MCF 10A (cell line): Measurements from ENCODE around the gene RPUSD2. TPM values are rescaled to one million over a fixed set of nuclear protein-coding genes. Genes with fewer than 3 reads are reported as not detected.

ENCODE experiments used
- BruUV-seq: library from RNA; stranded (reverse); fragments of 400-500 nt; replicated peaks from 2 replicates; lab custom pipeline; 2021; lab: Mats Ljungman, UMichigan
- CTCF ChIA-PET: fragments of 300-600 bp; sonication (Branson Sonifier 250); formaldehyde crosslinking; extraction: SDS; loops from one replicate; lab custom pipeline; 2021; ENCODE audit warnings: antibody characterized with exemption, inconsistent platforms; lab: Yijun Ruan, JAX
- POLR2A ChIA-PET: fragments of 300-600, 350-650 bp; sonication (Branson Sonifier 250); formaldehyde crosslinking; extraction: SDS; loops from one replicate; lab custom pipeline; 2020; ENCODE audit warnings: antibody characterized with exemption, inconsistent platforms; lab: Yijun Ruan, JAX
- DNase-seq: peaks from one replicate; pipeline ENCODE4 v3.0.0-alpha.2; 2018; ENCODE audit not compliant: unreplicated experiment
- H3K27ac Mint-ChIP-seq: one replicate; pipeline ENCODE4 v1.8.0; 2022; ENCODE audit warnings: mild to moderate bottlenecking, low read depth, mixed read lengths; ENCODE audit not compliant: unreplicated experiment
- H3K27me3 Mint-ChIP-seq: one replicate; pipeline ENCODE4 v1.8.0; 2022; ENCODE audit warnings: mixed read lengths; ENCODE audit not compliant: insufficient read depth, unreplicated experiment
- H3K36me3 Mint-ChIP-seq: one replicate; pipeline ENCODE4 v1.8.0; 2022; ENCODE audit warnings: mild to moderate bottlenecking, moderate library complexity, mixed read lengths; ENCODE audit not compliant: insufficient read depth, unreplicated experiment
- H3K4me1 Mint-ChIP-seq: one replicate; pipeline ENCODE4 v1.8.0; 2022; ENCODE audit warnings: mixed read lengths; ENCODE audit not compliant: insufficient read depth, unreplicated experiment
- H3K4me3 Mint-ChIP-seq: one replicate; pipeline ENCODE4 v1.8.0; 2022; ENCODE audit warnings: mild to moderate bottlenecking, moderate library complexity, mixed read lengths; ENCODE audit not compliant: unreplicated experiment
- H3K9me3 Mint-ChIP-seq: one replicate; pipeline ENCODE4 v1.8.0; 2022; ENCODE audit warnings: mixed read lengths; ENCODE audit not compliant: unreplicated experiment
- CTCF ChIP-seq: fragments of 200-600 bp; IDR thresholded peaks from one replicate; pipeline ENCODE4 v1.8.0; 2022; ENCODE audit warnings: antibody characterized with exemption, mild to moderate bottlenecking; ENCODE audit not compliant: unreplicated experiment
- intact Hi-C: fragments of 100-400 bp; cut with micrococcal nuclease; formaldehyde crosslinking; loops from 2 replicates; pipeline ENCODE4 v1.14.1; 2022
- total RNA-seq: library from RNA; stranded (reverse); gene quantifications from 2 replicates; pipeline ENCODE4 v1.2.3, GENCODE V29; 2022

RPUSD2 gene
- total RNA-seq, 1 experiment from 2014 or later: 13.4 TPM

GRCh38 chr15:40595773-40596172 is 26.7 kb downstream of the RPUSD2 start:
- peaks cover 7% of the 10 kb centered on the region for H3K36me3 Mint-ChIP-seq
- H3K4me3 Mint-ChIP-seq: no peak overlapping the region
- intact Hi-C loops: loop anchor here (2.0 to 10.0 kb wide), 3 partner anchors 31 to 299 kb away; partner anchors contain the start of genes C15orf62, CCDC32, GCHFR and VPS18
- TF ChIP-seq CTCF: no peak
- DNase-seq: no peak
- no peak overlapping the region for H3K27ac Mint-ChIP-seq
- peaks cover 6% of the 10 kb centered on the region for H3K4me1 Mint-ChIP-seq
- no peaks in the 10 kb centered on the region for H3K9me3 Mint-ChIP-seq
- H3K27me3 Mint-ChIP-seq: no peaks in the 10 kb centered on the region
- ChIA-PET CTCF (no interaction called here), POLR2A (interaction anchor here (1.5 to 3.1 kb wide), 4 partner anchors 26 to 99 kb away, joined by 6 to 20 read pairs (median 12); partner anchors contain the start of genes CCDC32, RAD51 and RPUSD2)
- BruUV-seq: no TSS peak

GRCh38 chr15:40597024-40597423 is 27.9 kb downstream of the RPUSD2 start:
- Mint-ChIP-seq H3K9me3 (no peaks in the 10 kb centered on the region), H3K27ac (no peak overlapping the region), H3K4me3 (no peak overlapping the region), H3K4me1 (peaks cover 6% of the 10 kb centered on the region), H3K36me3 (peaks cover 7% of the 10 kb centered on the region), H3K27me3 (no peaks in the 10 kb centered on the region)
- no peak for TF ChIP-seq CTCF
- CTCF ChIA-PET: no interaction called here
- POLR2A ChIA-PET: no interaction called here
- intact Hi-C loops: loop anchor here (10.0 kb wide), 1 partner anchor 168 kb away; the partner anchor contains the start of genes C15orf62 and GCHFR
- BruUV-seq: no TSS peak
- DNase-seq: no peak

GRCh38 chr15:40598126-40598525 is 29.0 kb downstream of the RPUSD2 start:
- POLR2A ChIA-PET: interaction anchor here (0.6 to 1.2 kb wide), 3 partner anchors 11 to 248 kb away, joined by 3 to 4 read pairs (median 4); no protein-coding TSS in a partner anchor

More at GRCh38 chr15:40598126-40598525, 29.0 kb downstream of the RPUSD2 start:
- Mint-ChIP-seq H3K27ac (no peak overlapping the region), H3K36me3 (peaks cover 7% of the 10 kb centered on the region), H3K9me3 (no peaks in the 10 kb centered on the region), H3K4me3 (no peak overlapping the region), H3K27me3 (no peaks in the 10 kb centered on the region), H3K4me1 (peaks cover 6% of the 10 kb centered on the region)
- intact Hi-C loops: loop anchor here (10.0 kb wide), 1 partner anchor 167 kb away; the partner anchor contains the start of genes C15orf62 and GCHFR
- no peak for DNase-seq
- BruUV-seq: no TSS peak
- CTCF ChIA-PET: interaction anchor here (0.6 to 1.4 kb wide), 3 partner anchors 96 to 586 kb away, joined by 3 to 7 read pairs (median 3); no protein-coding TSS in a partner anchor
- no peak for TF ChIP-seq CTCF
